Measurements from ENCODE around the gene MT1M. TPM values are rescaled to one million over a fixed set of nuclear protein-coding genes. Genes with fewer than 3 reads are reported as not detected.

MT1M gene
- total and polyA plus RNA-seq, 2 of the 4 experiments (the other 2 are of a cell fraction), result 0.10 TPM; not detected in 1

- TF ChIP-seq FOS (IDR thresholded peaks at IDR 0.05; ENCODE audit: low read depth, low read length), result no peak
Measured at GRCh38 chr16:56629531-56629930, 2.9 kb upstream of the MT1M start (continued).

- H3K27me3 ChIP-seq (ENCODE audit: control insufficient read depth, insufficient read depth, low read length), result peaks cover 40% of the 10 kb centered on the region
- ATAC-seq (ENCODE audit: low read depth) (no peak), DNase-seq (no peak)
- no peak overlapping the region for H2AK9ac ChIP-seq (replicated peaks; ENCODE audit: low read depth, low read length, poor library complexity)
- intact Hi-C loops (cut with micrococcal nuclease) (no loop called here), in situ Hi-C loops (cut with MboI; ENCODE audit: low sequenced_read_pairs) (no loop called here), dilution Hi-C loops (cut with HindIII; ENCODE audit: low sequenced_read_pairs, unreplicated experiment) (no loop called here)
- H3K4ac ChIP-seq (ENCODE audit: low read depth, low read length), result no peak overlapping the region
- peaks cover 13% of the 10 kb centered on the region for H3K4me1 ChIP-seq (ENCODE audit: control insufficient read depth, insufficient read depth, low read length)
- no peak overlapping the region for H4K5ac ChIP-seq (ENCODE audit: low read depth, low read length)
- no TSS peak for BruUV-seq (replicated peaks)
- H3K9ac ChIP-seq (ENCODE audit: low read depth, low read length), result no peak overlapping the region
- no peak overlapping the region for H3K4me2 ChIP-seq (ENCODE audit: low read depth, low read length)
- H2BK120ac ChIP-seq (ENCODE audit: low read depth, low read length), result no peak overlapping the region
- H4K91ac ChIP-seq (ENCODE audit: insufficient read depth, low read depth, low read length), result no peak overlapping the region
- CTCF ChIA-PET, result interaction anchor here (1.3 kb wide), 1 partner anchor 29 kb away, joined by 4 read pairs; no protein-coding TSS in a partner anchor
- no peak overlapping the region for H3K56ac ChIP-seq (ENCODE audit: extremely low read depth, insufficient read depth, low read length)
- no peak overlapping the region for H4K8ac ChIP-seq (ENCODE audit: low read depth in 2 of 2, low read length in 2 of 2)
- no peak overlapping the region for H3K14ac ChIP-seq (replicated peaks; ENCODE audit: low read depth, low read length)
- H3K36me3 ChIP-seq (ENCODE audit: control insufficient read depth, insufficient read depth, low read length), result no peaks in the 10 kb centered on the region
- TF ChIP-seq, protein P1, sequence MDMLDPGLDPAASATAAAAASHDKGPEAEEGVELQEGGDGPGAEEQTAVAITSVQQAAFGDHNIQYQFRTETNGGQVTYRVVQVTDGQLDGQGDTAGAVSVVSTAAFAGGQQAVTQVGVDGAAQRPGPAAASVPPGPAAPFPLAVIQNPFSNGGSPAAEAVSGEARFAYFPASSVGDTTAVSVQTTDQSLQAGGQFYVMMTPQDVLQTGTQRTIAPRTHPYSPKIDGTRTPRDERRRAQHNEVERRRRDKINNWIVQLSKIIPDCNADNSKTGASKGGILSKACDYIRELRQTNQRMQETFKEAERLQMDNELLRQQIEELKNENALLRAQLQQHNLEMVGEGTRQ (IDR thresholded peaks at IDR 0.05; ENCODE audit: low read depth, low read length), result no peak
- TF ChIP-seq BHLHE40 (IDR thresholded peaks at IDR 0.05; ENCODE audit: low read depth, low read length), result no peak
- no peak for TF ChIP-seq MAZ (IDR thresholded peaks at IDR 0.05; ENCODE audit: borderline replicate concordance, low read depth, low read length)
- no peak for TF ChIP-seq SMC3 (IDR thresholded peaks at IDR 0.05; ENCODE audit: low read depth, low read length)
- TF ChIP-seq CEBPB (IDR thresholded peaks at IDR 0.05; ENCODE audit: low read depth, low read length), result no peak
- no peak for TF ChIP-seq POLR2A (IDR thresholded peaks at IDR 0.05; ENCODE audit: low read depth, low read length)
- no peak for TF ChIP-seq NFE2L2 (IDR thresholded peaks at IDR 0.05; ENCODE audit: low read depth, low read length)
- no peak for TF ChIP-seq RAD21 (IDR thresholded peaks at IDR 0.05; ENCODE audit: low read length)
- TF ChIP-seq ELK1 (IDR thresholded peaks at IDR 0.05; ENCODE audit: borderline replicate concordance, low read depth, low read length), result no peak
- TF ChIP-seq, protein P2, sequence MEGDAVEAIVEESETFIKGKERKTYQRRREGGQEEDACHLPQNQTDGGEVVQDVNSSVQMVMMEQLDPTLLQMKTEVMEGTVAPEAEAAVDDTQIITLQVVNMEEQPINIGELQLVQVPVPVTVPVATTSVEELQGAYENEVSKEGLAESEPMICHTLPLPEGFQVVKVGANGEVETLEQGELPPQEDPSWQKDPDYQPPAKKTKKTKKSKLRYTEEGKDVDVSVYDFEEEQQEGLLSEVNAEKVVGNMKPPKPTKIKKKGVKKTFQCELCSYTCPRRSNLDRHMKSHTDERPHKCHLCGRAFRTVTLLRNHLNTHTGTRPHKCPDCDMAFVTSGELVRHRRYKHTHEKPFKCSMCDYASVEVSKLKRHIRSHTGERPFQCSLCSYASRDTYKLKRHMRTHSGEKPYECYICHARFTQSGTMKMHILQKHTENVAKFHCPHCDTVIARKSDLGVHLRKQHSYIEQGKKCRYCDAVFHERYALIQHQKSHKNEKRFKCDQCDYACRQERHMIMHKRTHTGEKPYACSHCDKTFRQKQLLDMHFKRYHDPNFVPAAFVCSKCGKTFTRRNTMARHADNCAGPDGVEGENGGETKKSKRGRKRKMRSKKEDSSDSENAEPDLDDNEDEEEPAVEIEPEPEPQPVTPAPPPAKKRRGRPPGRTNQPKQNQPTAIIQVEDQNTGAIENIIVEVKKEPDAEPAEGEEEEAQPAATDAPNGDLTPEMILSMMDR (conservative IDR thresholded peaks at IDR 0.05; ENCODE audit: low read depth, low read length), result no peak
- no peak for TF ChIP-seq CHD1 (IDR thresholded peaks at IDR 0.05; ENCODE audit: low read depth, low read length)
- TF ChIP-seq RCOR1 (IDR thresholded peaks at IDR 0.05; ENCODE audit: insufficient replicate concordance, low read length), result no peak
- no peak overlapping the region for H3K23ac ChIP-seq (ENCODE audit: low read depth, low read length)
- no peak overlapping the region for H3K18ac ChIP-seq (ENCODE audit: low read depth, low read length)
- H3K79me1 ChIP-seq (ENCODE audit: low read depth in 1 of 2, low read length in 2 of 2), result peaks cover 0 to 9% of the 10 kb centered on the region in 2 experiments; a peak in 2 of 4 replicates
- no peak overlapping the region; the same call in 2 of the 3 replicates for H2BK15ac ChIP-seq (ENCODE audit: low read depth, low read length)
- no peak overlapping the region for H3K4me3 ChIP-seq (ENCODE audit: insufficient read depth, low read depth, low read length)
- H4K20me1 ChIP-seq (ENCODE audit: insufficient read depth, low read length), result no peaks in the 10 kb centered on the region
- no peak overlapping the region for H3K27ac ChIP-seq (ENCODE audit: insufficient read depth, low read length)
- no peak overlapping the region for H2BK5ac ChIP-seq (ENCODE audit: low read depth, low read length, poor library complexity, severe bottlenecking)
- POLR2A ChIA-PET (ENCODE audit: unreplicated experiment), result interaction anchor here (0.9 kb wide), 1 partner anchor 11 kb away, joined by 3 read pairs; no protein-coding TSS in a partner anchor
- H3K9me1 ChIP-seq (ENCODE audit: insufficient read depth, low read length), result 0 out of 2 replicates have a peak, but pooled peaks cover under 1% of the 10 kb centered on the region
- H2BK20ac ChIP-seq (ENCODE audit: low read depth, low read length), result no peak overlapping the region
- no peaks in the 10 kb centered on the region for H3K9me3 ChIP-seq (ENCODE audit: control insufficient read depth, insufficient read depth, low read length)
- no peak overlapping the region for H2AFZ ChIP-seq (replicated peaks; ENCODE audit: low read length, poor library complexity)
- no peak overlapping the region for H2AK5ac ChIP-seq (ENCODE audit: low read depth, low read length)
- WGBS, 2 experiments (ENCODE audit: extremely low coverage in 2 of 2, insufficient read length in 1 of 2), result no CpG with 5 or more reads among the region's 3 CpGs
Measured at GRCh38 chr16:56630134-56630533, 2.3 kb upstream of the MT1M start.
